Natural killer cell (primary cell): ENCODE results near the gene EDA2R. TPM values are rescaled to one million over a fixed set of nuclear protein-coding genes. Genes with fewer than 3 reads are reported as not detected.

ENCODE experiments used
- ATAC-seq, 3 donors: fragments of 150-1000 bp in 2 of 3; fragments of 200-7000 bp in 1 of 3; cut with Tn5 transposase; 1 replicate in 1 of 3; 2 replicates in 2 of 3; pipeline ENCODE4 v1.10.0; 2021; ENCODE audit warnings: mild to moderate bottlenecking in 2 of 3, moderate library complexity in 2 of 3
- DNase-seq, 2 donors: peaks; one replicate each; pipeline versions ENCODE4 v3.0.0 to v3.0.0-alpha.2; 2013 to 2021; ENCODE audit warnings: mixed read lengths in 1 of 2
- H3K27ac ChIP-seq: one replicate; pipeline ENCODE4 v1.5.1; 2013; ENCODE audit warnings: mild to moderate bottlenecking, low read length
- H3K27me3 ChIP-seq: one replicate; pipeline ENCODE4 v1.6.1; 2013; ENCODE audit warnings: low read length; ENCODE audit not compliant: control insufficient read depth, insufficient read depth
- H3K36me3 ChIP-seq: one replicate; pipeline ENCODE4 v1.6.1; 2013; ENCODE audit warnings: low read length; ENCODE audit not compliant: control insufficient read depth, insufficient read depth
- H3K4me1 ChIP-seq: one replicate; pipeline ENCODE4 v1.6.1; 2013; ENCODE audit warnings: low read length; ENCODE audit not compliant: control insufficient read depth, insufficient read depth
- H3K4me3 ChIP-seq: one replicate; pipeline ENCODE4 v1.5.1; 2013; ENCODE audit warnings: low read length
- H3K9me3 ChIP-seq: one replicate; pipeline ENCODE4 v1.6.1; 2013; ENCODE audit warnings: low read length; ENCODE audit not compliant: control insufficient read depth, insufficient read depth
- H3K27ac Mint-ChIP-seq, 2 donors: one replicate each; pipeline ENCODE4 v1.8.0; 2022; ENCODE audit warnings: mild to moderate bottlenecking in 2 of 2, mixed read lengths in 2 of 2, moderate library complexity in 1 of 2
- H3K27me3 Mint-ChIP-seq, 2 donors: one replicate each; pipeline ENCODE4 v1.8.0; 2022; ENCODE audit warnings: low read depth in 2 of 2, mixed read lengths in 2 of 2
- H3K36me3 Mint-ChIP-seq: one replicate; pipeline ENCODE4 v1.8.0; 2022; ENCODE audit warnings: mixed read lengths
- H3K4me1 Mint-ChIP-seq, 2 donors: one replicate each; pipeline ENCODE4 v1.8.0; 2022; ENCODE audit warnings: mixed read lengths in 2 of 2
- H3K4me3 Mint-ChIP-seq: one replicate; pipeline ENCODE4 v1.8.0; 2022; ENCODE audit warnings: mild to moderate bottlenecking, moderate library complexity, mixed read lengths
- H3K9me3 Mint-ChIP-seq, 2 donors: one replicate each; pipeline ENCODE4 v1.8.0; 2022; ENCODE audit warnings: mixed read lengths in 2 of 2
- CTCF ChIP-seq: fragments of 200-600 bp; IDR thresholded peaks from one replicate; pipeline ENCODE4 v1.8.0; 2022; ENCODE audit warnings: antibody characterized with exemption
- WGBS: methylation state at CpG from one replicate; pipeline ENCODE4 v1.1.7; 2013; ENCODE audit warnings: missing lambda C conversion rate; ENCODE audit not compliant: insufficient coverage; 5-methylcytosine and 5-hydroxymethylcytosine counted together
- intact Hi-C: fragments of 100-400 bp; cut with micrococcal nuclease; formaldehyde crosslinking; loops from one replicate; pipeline ENCODE4 v1.14.2; 2022
- total RNA-seq, 4 donors: library from RNA; stranded (reverse); fragments of 120-200 nt in 1 of 4; gene quantifications; one replicate each; pipeline versions ENCODE4 v1.2.3 to v1.2.4, GENCODE V29; 2013 to 2022

Gene EDA2R
- total RNA-seq, 3 donors from 2014 or later (not counting 1 experiment from before 2014, with no cell fraction given): 0.07 to 0.43 (median 0.43) TPM

DNA sequence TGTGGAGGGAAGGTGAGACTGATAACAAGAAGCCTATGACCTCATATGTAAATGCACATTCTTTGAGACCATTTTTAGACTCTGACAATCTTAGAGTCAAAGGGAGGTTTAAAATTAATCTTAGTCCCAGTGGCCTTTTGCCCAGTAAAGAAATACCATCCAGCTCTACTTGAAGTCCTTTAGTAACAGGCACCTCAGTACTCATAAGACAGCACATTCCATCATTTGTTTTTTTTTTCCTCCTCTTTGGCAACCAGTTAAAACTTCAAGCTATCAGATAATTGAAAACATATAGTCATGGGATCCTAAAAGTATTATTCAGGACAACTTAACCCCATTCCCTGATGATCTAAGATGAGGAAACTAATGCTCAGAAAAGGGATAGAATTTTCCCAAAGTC is 4.6 kb downstream of the EDA2R start:
- DNase-seq (no peak), ATAC-seq (no peak)
- H3K4me3 Mint-ChIP-seq: no peak overlapping the region
- no peaks in the 10 kb centered on the region for H3K36me3 ChIP-seq
- no peak overlapping the region for H3K4me3 ChIP-seq
- no peaks in the 10 kb centered on the region for H3K9me3 Mint-ChIP-seq
- H3K9me3 ChIP-seq: no peaks in the 10 kb centered on the region
- TF ChIP-seq CTCF: no peak
- no peaks in the 10 kb centered on the region for H3K27me3 ChIP-seq
- H3K4me1 Mint-ChIP-seq: peaks cover 0 to 8% of the 10 kb centered on the region in 2 donors
- H3K27ac ChIP-seq: no peak overlapping the region
- H3K27ac Mint-ChIP-seq: no peak overlapping the region
- H3K36me3 Mint-ChIP-seq: no peaks in the 10 kb centered on the region
- H3K27me3 Mint-ChIP-seq: peaks cover 0 to under 1% of the 10 kb centered on the region in 2 donors
- intact Hi-C loops: no loop called here
- H3K4me1 ChIP-seq: peaks cover 8% of the 10 kb centered on the region

GRCh38 chrX:66633541-66633940 is 5.3 kb downstream of the EDA2R start:
- H3K9me3 Mint-ChIP-seq: no peaks in the 10 kb centered on the region
- peaks cover 3% of the 10 kb centered on the region for H3K4me1 ChIP-seq
- no peak overlapping the region for H3K4me3 ChIP-seq
- H3K27me3 Mint-ChIP-seq: no peaks in the 10 kb centered on the region
- DNase-seq (no peak), ATAC-seq (no peak)
- H3K36me3 ChIP-seq: no peaks in the 10 kb centered on the region
- H3K4me1 Mint-ChIP-seq: peaks cover 0 to 2% of the 10 kb centered on the region in 2 donors
- H3K27ac Mint-ChIP-seq: no peak overlapping the region
- H3K27me3 ChIP-seq: no peaks in the 10 kb centered on the region
- intact Hi-C loops: no loop called here
- no peak overlapping the region for H3K27ac ChIP-seq
- 95% methylated on average over 2 of the region's 3 CpGs for WGBS
- no peaks in the 10 kb centered on the region for H3K9me3 ChIP-seq
- no peak overlapping the region for H3K4me3 Mint-ChIP-seq
- TF ChIP-seq CTCF: no peak
- no peaks in the 10 kb centered on the region for H3K36me3 Mint-ChIP-seq

- Mint-ChIP-seq H3K27ac (no peak overlapping the region), H3K4me3 (no peak overlapping the region), H3K27me3 (no peaks in the 10 kb centered on the region), H3K36me3 (no peaks in the 10 kb centered on the region), H3K9me3 (peaks cover 0 to 2% of the 10 kb centered on the region in 2 donors), H3K4me1 (no peaks in the 10 kb centered on the region)
- Histone ChIP-seq H3K9me3 (no peaks in the 10 kb centered on the region), H3K36me3 (no peaks in the 10 kb centered on the region), H3K4me1 (no peaks in the 10 kb centered on the region), H3K27me3 (no peaks in the 10 kb centered on the region), H3K27ac (no peak overlapping the region), H3K4me3 (no peak overlapping the region)
- intact Hi-C loops: no loop called here
- ATAC-seq (no peak), DNase-seq (no peak)
- no peak for TF ChIP-seq CTCF
- no CpG with 5 or more reads among the region's 4 CpGs for WGBS
These were observed 5.9 kb downstream of the EDA2R start for GRCh38 chrX:66632981-66633380.

DNA sequence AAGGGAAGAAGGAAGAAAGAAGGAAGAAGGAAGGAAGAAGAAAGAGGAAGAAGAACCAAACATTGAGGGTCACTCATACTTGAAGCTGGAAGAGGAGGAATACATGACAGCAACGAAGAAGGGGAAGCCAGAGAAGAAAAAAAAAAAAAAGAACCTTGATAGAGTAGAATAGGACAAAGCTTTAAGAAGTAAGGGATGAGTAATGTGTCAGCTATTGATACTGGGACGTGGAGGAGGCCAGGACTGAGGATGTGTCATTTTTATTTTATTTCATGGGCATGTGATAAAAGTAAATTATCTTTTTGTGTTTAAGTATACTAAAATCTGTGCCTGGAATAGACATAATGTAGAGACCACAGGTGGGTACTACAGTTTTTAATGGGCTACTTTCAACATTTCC is 6.4 kb downstream of the EDA2R start:
- DNase-seq (no peak), ATAC-seq (no peak)
- Histone ChIP-seq H3K4me3 (no peak overlapping the region), H3K9me3 (no peaks in the 10 kb centered on the region), H3K36me3 (no peaks in the 10 kb centered on the region), H3K27ac (no peak overlapping the region), H3K27me3 (no peaks in the 10 kb centered on the region), H3K4me1 (no peaks in the 10 kb centered on the region)
- peaks cover 0 to 1% of the 10 kb centered on the region in 2 donors for H3K27me3 Mint-ChIP-seq
- TF ChIP-seq CTCF: no peak
- peaks cover 0 to 3% of the 10 kb centered on the region in 2 donors for H3K9me3 Mint-ChIP-seq
- intact Hi-C loops: no loop called here
- no peak overlapping the region for H3K27ac Mint-ChIP-seq
- 67% methylated on average over 2 of the region's 2 CpGs for WGBS
- no peaks in the 10 kb centered on the region for H3K4me1 Mint-ChIP-seq
- no peak overlapping the region for H3K4me3 Mint-ChIP-seq
- no peaks in the 10 kb centered on the region for H3K36me3 Mint-ChIP-seq
